ENCODE data around the gene NIPBL. TPM values are rescaled to one million over a fixed set of nuclear protein-coding genes. Genes with fewer than 3 reads are reported as not detected.

NIPBL gene
- total RNA-seq, 1 experiment from 2014 or later, result 48.3 TPM

GRCh38 chr5:36958612-36959011, 82.0 kb downstream of the NIPBL start (continued):
- TF ChIP-seq ATF2 (CRISPR knock-in tag; IDR thresholded peaks at IDR 0.05; ENCODE audit: borderline replicate concordance, low read depth) (no peak), TP53 (CRISPR knock-in tag; IDR thresholded peaks at IDR 0.05) (no peak), ZNF396 (CRISPR knock-in tag; IDR thresholded peaks at IDR 0.05; ENCODE audit: borderline replicate concordance) (no peak), TEAD1 (CRISPR knock-in tag; IDR thresholded peaks at IDR 0.05) (no peak), ZNF121 (CRISPR knock-in tag; IDR thresholded peaks at IDR 0.05) (no peak), FOXK1 (CRISPR knock-in tag; IDR thresholded peaks at IDR 0.05) (no peak)
- TF ChIP-seq, protein P1, sequence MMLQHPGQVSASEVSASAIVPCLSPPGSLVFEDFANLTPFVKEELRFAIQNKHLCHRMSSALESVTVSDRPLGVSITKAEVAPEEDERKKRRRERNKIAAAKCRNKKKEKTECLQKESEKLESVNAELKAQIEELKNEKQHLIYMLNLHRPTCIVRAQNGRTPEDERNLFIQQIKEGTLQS (CRISPR knock-in tag; conservative IDR thresholded peaks at IDR 0.05), result no peak

DNA sequence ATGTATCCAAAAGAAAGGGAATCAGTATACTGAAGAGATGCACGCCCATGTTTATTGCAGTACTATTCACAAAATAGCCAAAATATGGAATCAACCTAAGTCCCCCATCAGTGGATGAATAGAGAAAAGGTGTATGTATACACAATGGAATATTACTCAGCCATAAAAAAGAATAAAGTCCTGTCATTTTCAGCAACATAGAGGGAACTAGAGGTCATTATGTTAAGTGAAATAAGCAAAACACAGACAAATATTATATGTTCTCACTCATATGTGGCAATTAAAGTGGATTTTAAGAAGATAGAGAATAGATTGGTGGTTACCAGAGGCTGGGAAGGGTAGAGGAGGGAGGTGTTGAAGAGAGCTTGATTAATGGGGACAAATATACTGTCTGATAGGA, 88.6 kb downstream of the NIPBL start:
- TF ChIP-seq, protein P2, sequence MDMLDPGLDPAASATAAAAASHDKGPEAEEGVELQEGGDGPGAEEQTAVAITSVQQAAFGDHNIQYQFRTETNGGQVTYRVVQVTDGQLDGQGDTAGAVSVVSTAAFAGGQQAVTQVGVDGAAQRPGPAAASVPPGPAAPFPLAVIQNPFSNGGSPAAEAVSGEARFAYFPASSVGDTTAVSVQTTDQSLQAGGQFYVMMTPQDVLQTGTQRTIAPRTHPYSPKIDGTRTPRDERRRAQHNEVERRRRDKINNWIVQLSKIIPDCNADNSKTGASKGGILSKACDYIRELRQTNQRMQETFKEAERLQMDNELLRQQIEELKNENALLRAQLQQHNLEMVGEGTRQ (CRISPR knock-in tag; IDR thresholded peaks at IDR 0.05), result no peak
- TF ChIP-seq SOX15 (CRISPR knock-in tag; IDR thresholded peaks at IDR 0.05) (no peak), ATF1 (CRISPR knock-in tag; IDR thresholded peaks at IDR 0.05) (no peak), SP1 (CRISPR knock-in tag; conservative IDR thresholded peaks at IDR 0.05) (no peak), GTF2I (CRISPR knock-in tag; conservative IDR thresholded peaks at IDR 0.05) (no peak), IRF2 (CRISPR knock-in tag; IDR thresholded peaks at IDR 0.05; ENCODE audit: borderline replicate concordance, low read depth) (no peak), ELF4 (CRISPR knock-in tag; IDR thresholded peaks at IDR 0.05; ENCODE audit: low read depth) (no peak), ZNF138 (CRISPR knock-in tag; conservative IDR thresholded peaks at IDR 0.05) (no peak), ZNF219 (CRISPR knock-in tag; IDR thresholded peaks at IDR 0.05; ENCODE audit: borderline replicate concordance) (no peak), E2F1 (CRISPR knock-in tag; IDR thresholded peaks at IDR 0.05) (no peak), SMAD3 (CRISPR knock-in tag; IDR thresholded peaks at IDR 0.05; ENCODE audit: borderline replicate concordance) (no peak), OVOL2 (CRISPR knock-in tag; IDR thresholded peaks at IDR 0.05; ENCODE audit: borderline replicate concordance) (no peak), ZNF532 (CRISPR knock-in tag; IDR thresholded peaks at IDR 0.05; ENCODE audit: borderline replicate concordance) (no peak), IRF1 (CRISPR knock-in tag; IDR thresholded peaks at IDR 0.05) (no peak)
- TF ChIP-seq, protein P3, sequence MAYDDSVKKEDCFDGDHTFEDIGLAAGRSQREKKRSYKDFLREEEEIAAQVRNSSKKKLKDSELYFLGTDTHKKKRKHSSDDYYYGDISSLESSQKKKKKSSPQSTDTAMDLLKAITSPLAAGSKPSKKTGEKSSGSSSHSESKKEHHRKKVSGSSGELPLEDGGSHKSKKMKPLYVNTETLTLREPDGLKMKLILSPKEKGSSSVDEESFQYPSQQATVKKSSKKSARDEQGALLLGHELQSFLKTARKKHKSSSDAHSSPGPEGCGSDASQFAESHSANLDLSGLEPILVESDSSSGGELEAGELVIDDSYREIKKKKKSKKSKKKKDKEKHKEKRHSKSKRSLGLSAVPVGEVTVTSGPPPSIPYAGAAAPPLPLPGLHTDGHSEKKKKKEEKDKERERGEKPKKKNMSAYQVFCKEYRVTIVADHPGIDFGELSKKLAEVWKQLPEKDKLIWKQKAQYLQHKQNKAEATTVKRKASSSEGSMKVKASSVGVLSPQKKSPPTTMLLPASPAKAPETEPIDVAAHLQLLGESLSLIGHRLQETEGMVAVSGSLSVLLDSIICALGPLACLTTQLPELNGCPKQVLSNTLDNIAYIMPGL (CRISPR knock-in tag; IDR thresholded peaks at IDR 0.05), result no peak
- H3K9me3 Mint-ChIP-seq, result no peaks in the 10 kb centered on the region
- ChIA-PET CTCF (no interaction called here), POLR2A (no interaction called here)
- no peak for DNase-seq (ENCODE audit: low spot score)
- no peaks in the 10 kb centered on the region for H3K27me3 Mint-ChIP-seq (ENCODE audit: low read depth)
- H3K27ac Mint-ChIP-seq, result no peak overlapping the region
- no peaks in the 10 kb centered on the region for H3K4me1 Mint-ChIP-seq
- no peak for ATAC-seq
- no peak overlapping the region for H3K4me3 Mint-ChIP-seq
- H3K36me3 Mint-ChIP-seq, result peaks cover 19% of the 10 kb centered on the region

All from WTC11 (cell line).